IMR-90 (cell line): ENCODE measurements around the gene CAPN9. TPM values are rescaled to one million over a fixed set of nuclear protein-coding genes. Genes with fewer than 3 reads are reported as not detected.

Experiments
- ATAC-seq: fragments of 200-7000 bp; cut with Tn5 transposase; 2 replicates; pipeline ENCODE4 v1.9.1; 2020; ENCODE audit warnings: low read depth, mild to moderate bottlenecking, moderate library complexity
- BruUV-seq: library from RNA; stranded (reverse); fragments of 400-500 nt; replicated peaks from 2 replicates; lab custom pipeline; 2021; lab: Mats Ljungman, UMichigan
- CTCF ChIA-PET: fragments of 300-600 bp; formaldehyde crosslinking; extraction: SDS; loops from one replicate; lab custom pipeline; 2021; ENCODE audit warnings: antibody characterized with exemption; lab: Yijun Ruan, JAX
- POLR2A ChIA-PET: fragments of 300-600 bp; sonication (Branson Sonifier 250); formaldehyde crosslinking; loops from one replicate; lab custom pipeline; 2022; ENCODE audit warnings: antibody characterized with exemption; ENCODE audit not compliant: unreplicated experiment; lab: Charles Lee
- DNase-seq: peaks from one replicate; pipeline ENCODE4 v3.0.0; 2013
- H2AFZ ChIP-seq: replicated peaks from 2 replicates; pipeline ENCODE3; 2013; ENCODE audit warnings: low read length, mild to moderate bottlenecking; ENCODE audit not compliant: poor library complexity
- H2AK5ac ChIP-seq: 2 replicates; pipeline ENCODE4 v1.6.1; 2013; ENCODE audit warnings: low read depth, low read length, inconsistent platforms
- H2AK9ac ChIP-seq: replicated peaks from 2 replicates; pipeline ENCODE3; 2013; ENCODE audit warnings: mild to moderate bottlenecking, low read depth, low read length, moderate library complexity; ENCODE audit not compliant: poor library complexity
- H2BK120ac ChIP-seq: 2 replicates; pipeline ENCODE4 v1.6.1; 2013; ENCODE audit warnings: low read depth, low read length, inconsistent platforms
- H2BK15ac ChIP-seq: 3 replicates; pipeline ENCODE4 v1.6.1; 2013; ENCODE audit warnings: low read depth, low read length, inconsistent platforms
- H2BK20ac ChIP-seq: 2 replicates; pipeline ENCODE4 v1.6.1; 2013; ENCODE audit warnings: low read depth, mild to moderate bottlenecking, inconsistent platforms, low read length, moderate library complexity
- H2BK5ac ChIP-seq: 2 replicates; pipeline ENCODE4 v1.6.1; 2013; ENCODE audit warnings: mild to moderate bottlenecking, low read depth, low read length, inconsistent platforms; ENCODE audit not compliant: poor library complexity, severe bottlenecking
- H3K14ac ChIP-seq: replicated peaks from 2 replicates; pipeline ENCODE4 v1.6.1; 2013; ENCODE audit warnings: low read depth, low read length, inconsistent platforms
- H3K18ac ChIP-seq: 2 replicates; pipeline ENCODE4 v1.6.1; 2013; ENCODE audit warnings: low read depth, low read length, control low read depth
- H3K23ac ChIP-seq: 2 replicates; pipeline ENCODE4 v1.6.1; 2013; ENCODE audit warnings: low read depth, low read length, inconsistent platforms
- H3K27ac ChIP-seq: 2 replicates; pipeline ENCODE4 v1.5.1; 2013; ENCODE audit warnings: mild to moderate bottlenecking, control low read depth, low read length; ENCODE audit not compliant: insufficient read depth
- H3K27me3 ChIP-seq: 2 replicates; pipeline ENCODE4 v1.6.1; 2013; ENCODE audit warnings: low read length; ENCODE audit not compliant: control insufficient read depth, insufficient read depth
- H3K36me3 ChIP-seq: 2 replicates; pipeline ENCODE4 v1.6.1; 2013; ENCODE audit warnings: low read length, mixed read lengths; ENCODE audit not compliant: control insufficient read depth, insufficient read depth
- H3K4ac ChIP-seq: 2 replicates; pipeline ENCODE4 v1.6.1; 2013; ENCODE audit warnings: low read depth, low read length, inconsistent platforms
- H3K4me1 ChIP-seq: 2 replicates; pipeline ENCODE4 v1.6.1; 2013; ENCODE audit warnings: low read length, mixed read lengths; ENCODE audit not compliant: control insufficient read depth, insufficient read depth
- H3K4me2 ChIP-seq: 2 replicates; pipeline ENCODE4 v1.6.1; 2013; ENCODE audit warnings: low read depth, mild to moderate bottlenecking, control low read depth, low read length, moderate library complexity
- H3K4me3 ChIP-seq: 2 replicates; pipeline ENCODE4 v1.5.1; 2013; ENCODE audit warnings: low read depth, mild to moderate bottlenecking, control low read depth, low read length, moderate library complexity; ENCODE audit not compliant: insufficient read depth
- H3K56ac ChIP-seq: 2 replicates; pipeline ENCODE4 v1.6.1; 2013; ENCODE audit warnings: low read length, inconsistent platforms; ENCODE audit not compliant: insufficient read depth; ENCODE audit errors: extremely low read depth
- H3K79me1 ChIP-seq, 2 experiments: 2 replicates each; pipeline ENCODE4 v1.6.1; 2013; ENCODE audit warnings: low read length in 2 of 2, inconsistent platforms in 1 of 2, low read depth in 1 of 2
- H3K9ac ChIP-seq: 2 replicates; pipeline ENCODE4 v1.6.1; 2013; ENCODE audit warnings: low read depth, low read length, control low read depth
- H3K9me1 ChIP-seq: 2 replicates; pipeline ENCODE4 v1.6.1; 2013; ENCODE audit warnings: low read length, inconsistent platforms; ENCODE audit not compliant: insufficient read depth
- H3K9me3 ChIP-seq: 2 replicates; pipeline ENCODE4 v1.6.1; 2013; ENCODE audit warnings: low read length; ENCODE audit not compliant: control insufficient read depth, insufficient read depth
- H4K20me1 ChIP-seq: 2 replicates; pipeline ENCODE4 v1.6.1; 2013; ENCODE audit warnings: low read length, inconsistent platforms; ENCODE audit not compliant: insufficient read depth
- H4K5ac ChIP-seq: 2 replicates; pipeline ENCODE4 v1.6.1; 2013; ENCODE audit warnings: mild to moderate bottlenecking, low read depth, low read length, control low read depth
- H4K8ac ChIP-seq, 2 experiments: 2 replicates each; pipeline ENCODE4 v1.6.1; 2013; ENCODE audit warnings: low read depth in 2 of 2, low read length in 2 of 2, control low read depth in 1 of 2, inconsistent platforms in 1 of 2
- H4K91ac ChIP-seq: 2 replicates; pipeline ENCODE4 v1.6.1; 2013; ENCODE audit warnings: low read depth, low read length, inconsistent platforms; ENCODE audit not compliant: insufficient read depth
- BHLHE40 ChIP-seq: fragments of 150-350 bp; IDR thresholded peaks from 2 replicates; pipeline ENCODE4 v1.6.1; 2016; ENCODE audit warnings: mild to moderate bottlenecking, low read depth, low read length
- CHD1 ChIP-seq: IDR thresholded peaks from 2 replicates; pipeline ENCODE4 v1.6.1; 2012; ENCODE audit warnings: low read depth, low read length, improper control_type of control experiment
- FOS ChIP-seq: fragments of 150-350 bp; IDR thresholded peaks from 2 replicates; pipeline ENCODE4 v1.6.1; 2016; ENCODE audit warnings: low read depth, low read length
- MAFK ChIP-seq: IDR thresholded peaks from 2 replicates; pipeline ENCODE4 v1.6.1; 2012; ENCODE audit warnings: low read depth, low read length, improper control_type of control experiment
- MXI1 ChIP-seq: IDR thresholded peaks from 2 replicates; pipeline ENCODE4 v1.6.1; 2012; ENCODE audit warnings: low read depth, mild to moderate bottlenecking, low read length, moderate library complexity, borderline replicate concordance
- RCOR1 ChIP-seq: IDR thresholded peaks from 2 replicates; pipeline ENCODE4 v1.6.1; 2012; ENCODE audit warnings: mild to moderate bottlenecking, low read length, improper control_type of control experiment; ENCODE audit not compliant: insufficient replicate concordance
- RFX5 ChIP-seq: IDR thresholded peaks from 2 replicates; pipeline ENCODE4 v1.8.0; 2012; ENCODE audit warnings: low read depth, mild to moderate bottlenecking, low read length, moderate library complexity
- SMC3 ChIP-seq: fragments of 150-350 bp; IDR thresholded peaks from 2 replicates; pipeline ENCODE4 v1.6.1; 2016; ENCODE audit warnings: low read depth, mild to moderate bottlenecking, antibody characterized with exemption, low read length, moderate library complexity
- WGBS, 2 experiments: methylation state at CpG; one replicate each; pipeline versions ENCODE4 v1.1.5 to v1.1.7; 2013; ENCODE audit warnings: missing lambda C conversion rate in 2 of 2; ENCODE audit not compliant: insufficient read length in 1 of 2; ENCODE audit errors: extremely low coverage in 2 of 2; 5-methylcytosine and 5-hydroxymethylcytosine counted together
- dilution Hi-C: fragments of 300-500 bp; cut with HindIII; formaldehyde crosslinking; loops from one replicate; pipeline ENCODE4 v1.14.3; 2018; ENCODE audit warnings: low sequenced_read_pairs; ENCODE audit not compliant: unreplicated experiment
- in situ Hi-C: fragments of 300-500 bp; cut with MboI; formaldehyde crosslinking; loops from 3 replicates; pipeline ENCODE4 v1.14.3; 2019; ENCODE audit warnings: low sequenced_read_pairs, inconsistent platforms, mixed read lengths
- intact Hi-C: fragments of 100-400 bp; cut with micrococcal nuclease; formaldehyde crosslinking; loops from 2 replicates; pipeline ENCODE4 v1.10.0; 2022
- polyA plus RNA-seq, 3 experiments: library from polyadenylated mRNA; depleted of rRNA; stranded (reverse); fragments of >200 nt; gene quantifications; 2 replicates each; pipeline ENCODE4 v1.2.3, GENCODE V29; 2012; ENCODE audit warnings: low replicate concordance in 1 of 3
- total RNA-seq: library from RNA; depleted of rRNA; stranded (reverse); fragments of >200 nt; gene quantifications from 2 replicates; pipeline ENCODE4 v1.2.3, GENCODE V29; 2012
- TF ChIP-seq, protein P1 (sequence below): fragments of 150-350 bp; IDR thresholded peaks from 2 replicates; pipeline ENCODE4 v1.6.1; 2017; ENCODE audit warnings: mild to moderate bottlenecking, antibody characterized with exemption, low read length, low read depth

The CAPN9 gene
- total and polyA plus RNA-seq, 2 of the 4 experiments (the other 2 are of a cell fraction): not detected

DNA sequence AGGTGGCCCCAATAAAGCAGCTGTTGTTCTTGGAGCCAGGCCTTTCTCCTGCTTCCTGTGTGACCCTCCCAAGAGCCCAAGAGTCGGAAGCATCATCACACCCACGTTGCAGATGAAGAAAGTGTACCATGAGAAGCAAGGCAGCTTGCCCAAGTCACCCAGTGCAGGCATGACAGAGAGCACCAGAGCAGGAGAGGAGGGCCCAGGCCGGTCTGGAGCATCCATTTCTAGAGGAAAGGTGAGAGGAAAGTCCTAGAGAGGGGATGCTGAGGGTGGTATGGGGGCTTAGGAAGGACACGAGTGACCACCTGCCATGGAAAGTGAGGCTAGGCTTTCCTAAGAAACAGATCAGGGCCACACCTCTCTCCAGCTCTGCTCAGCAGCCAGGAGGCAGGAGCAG is 74.2 kb downstream of the CAPN9 start:
- H3K4ac ChIP-seq: no peak overlapping the region
- dilution Hi-C loops (no loop called here), intact Hi-C loops (no loop called here), in situ Hi-C loops (no loop called here)
- no peak overlapping the region for H4K5ac ChIP-seq
- H4K8ac ChIP-seq: no peak overlapping the region
- no peak overlapping the region for H2BK15ac ChIP-seq
- POLR2A ChIA-PET: no interaction called here
- H3K4me3 ChIP-seq: no peak overlapping the region
- no peaks in the 10 kb centered on the region for H3K9me3 ChIP-seq
- no peaks in the 10 kb centered on the region; a peak in 1 of 4 replicates for H3K79me1 ChIP-seq
- peaks cover 21% of the 10 kb centered on the region; the same call in 1 of the 2 replicates for H3K9me1 ChIP-seq
- no peak overlapping the region for H2AK9ac ChIP-seq
- no peak overlapping the region for H3K4me2 ChIP-seq
- H2BK120ac ChIP-seq: no peak overlapping the region
- BruUV-seq: no TSS peak
- no peaks in the 10 kb centered on the region for H3K36me3 ChIP-seq
- no peak overlapping the region for H4K91ac ChIP-seq
- CTCF ChIA-PET: interaction anchor here (0.9 kb wide), 1 partner anchor 17 kb away, joined by 3 read pairs; no protein-coding TSS in a partner anchor
- H2BK20ac ChIP-seq: no peak overlapping the region
- H3K56ac ChIP-seq: no peak overlapping the region
- no peak overlapping the region for H3K14ac ChIP-seq
- TF ChIP-seq SMC3 (no peak), CHD1 (no peak), RFX5 (no peak), FOS (no peak), MXI1 (no peak), RCOR1 (no peak), BHLHE40 (no peak), MAFK (no peak)
- TF ChIP-seq, protein P1, sequence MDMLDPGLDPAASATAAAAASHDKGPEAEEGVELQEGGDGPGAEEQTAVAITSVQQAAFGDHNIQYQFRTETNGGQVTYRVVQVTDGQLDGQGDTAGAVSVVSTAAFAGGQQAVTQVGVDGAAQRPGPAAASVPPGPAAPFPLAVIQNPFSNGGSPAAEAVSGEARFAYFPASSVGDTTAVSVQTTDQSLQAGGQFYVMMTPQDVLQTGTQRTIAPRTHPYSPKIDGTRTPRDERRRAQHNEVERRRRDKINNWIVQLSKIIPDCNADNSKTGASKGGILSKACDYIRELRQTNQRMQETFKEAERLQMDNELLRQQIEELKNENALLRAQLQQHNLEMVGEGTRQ: no peak
- H3K9ac ChIP-seq: no peak overlapping the region
- H2AFZ ChIP-seq: no peak overlapping the region
- no peak overlapping the region for H3K18ac ChIP-seq
- no peak overlapping the region for H2BK5ac ChIP-seq
- H3K4me1 ChIP-seq: peaks cover 17% of the 10 kb centered on the region
- H3K23ac ChIP-seq: no peak overlapping the region
- 83% methylated on average over 2 of the region's 4 CpGs; no CpG with 5 or more reads in 1 of the 2 experiments for WGBS, 2 experiments
- H4K20me1 ChIP-seq: peaks cover 5% of the 10 kb centered on the region; the same call in 1 of the 2 replicates
- DNase-seq (no peak), ATAC-seq (no peak)
- no peaks in the 10 kb centered on the region for H3K27me3 ChIP-seq
- no peak overlapping the region for H3K27ac ChIP-seq
- H2AK5ac ChIP-seq: no peak overlapping the region
